Measurements from ENCODE around the gene KRTAP4-11.
"Not testable (repeated sequence)": the region's sequence is repeated elsewhere in the genome, so short reads cannot be mapped to it uniquely, and the experiment has no call there.

The KRTAP4-11 gene

DNA sequence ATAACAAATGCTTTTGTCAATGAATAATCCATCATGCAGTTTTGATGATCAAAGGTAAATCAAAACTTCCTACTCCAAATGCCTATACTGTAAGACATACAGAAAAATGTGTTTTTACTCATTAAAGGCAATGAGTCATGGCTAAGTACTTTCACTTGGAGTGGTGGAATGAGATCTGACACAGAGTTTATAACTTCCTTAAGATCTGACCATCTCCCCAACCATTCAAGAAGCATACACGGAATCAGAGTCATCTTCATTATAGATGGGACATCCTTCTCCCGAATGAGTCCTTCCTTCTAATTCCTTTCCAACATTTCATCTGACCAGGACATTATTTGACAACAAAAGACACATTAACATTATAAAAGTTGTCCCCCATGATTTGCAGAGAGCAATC lies 34.7 kb downstream of the KRTAP4-11 start:
- DNase-seq: not testable (repeated sequence)

DNA sequence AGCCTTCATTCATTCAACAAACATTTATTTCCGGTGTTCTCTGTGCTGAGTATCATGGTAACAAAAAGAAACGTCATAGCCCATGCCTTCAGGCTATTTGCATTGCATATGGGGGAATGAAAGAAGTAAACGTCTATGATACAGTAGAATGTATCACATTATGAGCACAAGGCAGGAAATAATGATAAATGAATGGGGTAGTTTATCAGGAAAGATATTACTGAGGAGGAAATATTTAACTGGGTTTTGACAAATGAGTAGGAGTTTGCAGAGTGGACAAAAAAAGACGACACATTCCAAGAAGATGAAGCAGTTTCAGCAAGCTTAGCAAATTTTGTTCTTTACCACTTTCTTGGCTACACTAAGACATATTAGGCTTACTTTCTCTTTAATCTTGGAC lies 35.5 kb downstream of the KRTAP4-11 start:
- no peak for DNase-seq

GRCh38 chr17:41076788-41077187 lies 41.4 kb downstream of the KRTAP4-11 start:
- DNase-seq: no peak

GRCh38 chr17:41073676-41074075 lies 44.5 kb downstream of the KRTAP4-11 start:
- no peak for DNase-seq

DNA sequence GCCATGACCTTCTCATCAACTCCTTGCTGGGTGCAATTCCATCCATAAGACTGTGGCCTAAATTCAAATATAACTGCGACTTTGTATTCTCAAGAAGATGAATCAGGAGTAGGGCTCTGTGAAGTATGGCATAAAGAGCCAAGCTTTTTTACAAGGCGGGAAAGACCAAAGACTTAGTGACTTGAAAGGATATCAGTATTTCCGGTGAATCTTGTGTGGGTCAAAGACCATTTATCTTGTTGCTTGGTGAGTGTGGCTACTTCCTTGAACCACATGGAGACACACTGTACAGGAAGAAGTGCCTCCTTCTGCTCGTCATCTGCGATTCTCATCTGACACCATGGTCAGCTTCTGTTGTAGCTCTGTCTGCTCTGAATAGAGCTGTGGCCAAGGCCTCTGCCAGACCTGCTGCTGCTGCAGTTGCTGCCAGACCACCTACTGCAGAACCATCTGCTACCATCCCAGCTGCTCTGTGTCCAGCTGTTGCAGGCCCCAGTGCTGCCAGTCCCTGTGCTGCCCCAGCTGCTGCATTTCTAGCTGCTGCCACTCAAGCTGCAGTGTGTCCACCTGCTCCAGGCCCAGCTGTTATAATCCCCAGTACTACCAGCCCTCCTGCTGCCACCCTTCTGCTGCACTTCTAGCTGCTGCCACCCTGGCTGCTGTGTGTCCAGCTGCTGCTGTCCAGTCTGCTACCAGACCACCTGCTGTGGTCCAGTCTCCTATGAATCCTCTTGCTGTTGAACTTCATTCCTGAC lies 46.4 kb downstream of the KRTAP4-11 start:
- no peak for DNase-seq

- DNase-seq: no peak
Measured at GRCh38 chr17:41069031-41069430, 49.1 kb downstream of the KRTAP4-11 start.

GRCh38 chr17:41067281-41067680 lies 50.9 kb downstream of the KRTAP4-11 start:
- no peak for DNase-seq

All from stimulated activated CD8-positive, alpha-beta memory T cell treated with anti-CD3 and anti-CD28 coated beads, Interleukin-4, amount 100 ng/mL, for 48 hours (primary cell).